Stimulated activated CD8-positive, alpha-beta memory T cell treated with anti-CD3 and anti-CD28 coated beads, Interleukin-7, amount 100 ng/mL, for 24 hours (primary cell): ENCODE results near the gene SERPINF2.
"Not testable (repeated sequence)": the region's sequence is repeated elsewhere in the genome, so short reads cannot be mapped to it uniquely, and the experiment has no call there.

Experiments used
- DNase-seq: peaks from one replicate; pipeline ENCODE4 v3.0.0-alpha.2; 2020; ENCODE audit warnings: low read depth

SERPINF2 gene

DNA sequence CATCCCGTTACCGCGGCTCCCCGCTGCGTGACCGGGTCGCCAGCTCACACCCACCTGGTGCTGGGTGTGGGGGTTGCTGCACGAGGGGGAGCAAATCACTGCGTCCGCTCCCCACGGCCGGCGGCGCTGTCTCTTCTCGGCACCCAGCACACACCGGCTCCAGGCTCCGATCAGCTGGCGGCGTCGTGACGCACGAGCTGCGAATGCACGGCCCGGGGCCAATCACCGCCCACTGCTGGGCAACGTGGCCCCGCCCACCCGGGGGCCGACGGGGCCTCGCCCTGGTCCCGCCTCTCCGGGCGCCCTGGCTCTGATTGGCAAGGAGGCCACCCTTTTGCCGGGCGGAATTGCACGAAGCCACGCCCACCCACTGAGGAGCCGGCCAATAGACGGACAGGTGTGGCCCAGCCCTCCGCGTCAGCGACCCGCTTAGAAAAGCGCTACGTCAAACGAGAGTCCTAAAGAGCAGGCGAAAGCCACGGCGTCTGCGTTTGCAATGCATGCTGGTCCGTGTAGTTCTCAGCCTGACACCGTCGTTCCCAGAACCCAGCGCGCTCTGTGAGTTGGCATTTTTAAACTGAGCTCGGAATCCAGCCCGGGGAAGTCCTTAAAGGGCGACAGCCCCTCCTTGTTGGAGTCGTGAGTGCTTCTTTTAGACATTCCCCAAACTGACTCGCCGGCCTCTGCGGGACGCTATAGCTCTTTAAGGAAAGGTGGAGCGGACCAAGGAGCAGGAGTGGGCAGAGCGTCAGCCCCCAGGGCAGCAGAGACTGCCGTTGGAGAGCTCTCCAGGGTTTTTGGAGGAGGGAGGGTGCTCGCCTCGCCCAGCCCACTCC, 26.4 kb upstream of the SERPINF2 start:
- peak; percentile 99 for DNase-seq

DNA sequence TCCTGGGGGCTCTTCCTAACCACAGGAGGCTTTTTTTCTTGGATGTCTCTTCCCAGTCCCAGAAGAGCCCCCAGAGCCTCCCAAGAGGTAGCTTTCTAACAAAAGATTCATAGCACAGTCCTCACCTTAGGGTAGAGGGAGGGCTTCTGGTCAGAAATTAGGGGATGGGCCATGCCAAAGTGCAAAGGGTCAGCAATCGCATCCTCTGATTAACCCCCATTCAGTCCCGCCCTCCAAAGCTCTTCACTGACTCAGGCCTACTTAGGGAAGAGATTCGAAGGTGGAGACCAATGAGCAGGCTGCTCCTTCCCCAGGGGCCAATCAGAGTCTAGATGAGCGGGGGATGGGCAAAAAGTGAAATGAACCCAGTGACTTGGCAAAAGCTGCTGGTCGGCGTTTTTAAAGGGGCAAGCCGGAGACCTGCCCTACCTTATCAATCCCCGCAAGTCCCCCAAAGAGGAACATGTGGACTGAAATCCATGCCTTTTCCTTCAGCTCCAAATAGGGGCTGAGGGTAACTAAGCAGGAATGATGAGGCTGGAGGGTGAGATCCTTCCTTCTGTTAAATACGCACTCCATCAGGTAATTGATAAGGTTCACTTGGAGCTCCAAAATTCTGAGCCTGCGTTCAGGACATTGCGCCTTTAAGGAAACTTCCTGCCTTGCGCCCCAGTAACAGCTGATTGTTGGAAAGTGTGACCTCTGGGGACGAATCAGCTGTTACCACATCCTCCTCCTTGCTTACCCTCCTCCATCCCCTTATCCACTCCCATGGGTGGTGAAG, 25.6 kb upstream of the SERPINF2 start:
- DNase-seq = peak; percentile 73

GRCh38 chr17:1718362-1719165, 24.1 kb upstream of the SERPINF2 start:
- no peak for DNase-seq

- DNase-seq = peak; percentile 38
Observed at GRCh38 chr17:1720856-1721386, 21.8 kb upstream of the SERPINF2 start.

DNA sequence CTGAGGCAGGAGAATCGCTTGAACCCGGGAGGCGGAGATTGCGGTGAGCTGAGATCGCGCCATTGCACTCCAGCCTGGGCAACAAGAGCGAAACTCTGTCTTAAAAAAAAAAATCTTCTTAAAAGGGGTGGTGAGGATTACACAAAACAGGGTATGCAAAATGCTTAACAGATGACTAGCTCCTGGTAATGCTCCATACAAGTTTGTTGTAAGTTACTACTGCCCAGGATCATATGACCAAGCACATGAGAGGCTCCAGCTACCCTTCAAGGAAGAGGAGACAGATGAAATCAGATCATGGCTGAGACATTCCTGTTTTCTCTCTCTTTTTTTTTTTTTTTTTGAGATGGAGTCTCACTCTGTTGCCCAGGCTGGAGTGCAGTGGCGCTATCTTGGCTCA, 20.6 kb upstream of the SERPINF2 start:
- not testable (repeated sequence) for DNase-seq

- peak; percentile 75 for DNase-seq
Observed at GRCh38 chr17:1724351-1724868, 18.3 kb upstream of the SERPINF2 start, which contains the start of gene WDR81. TSS of gene WDR81 (plus strand) at chr17:1724704. CDS start at chr17:1724960, 256 bp downstream.

DNA sequence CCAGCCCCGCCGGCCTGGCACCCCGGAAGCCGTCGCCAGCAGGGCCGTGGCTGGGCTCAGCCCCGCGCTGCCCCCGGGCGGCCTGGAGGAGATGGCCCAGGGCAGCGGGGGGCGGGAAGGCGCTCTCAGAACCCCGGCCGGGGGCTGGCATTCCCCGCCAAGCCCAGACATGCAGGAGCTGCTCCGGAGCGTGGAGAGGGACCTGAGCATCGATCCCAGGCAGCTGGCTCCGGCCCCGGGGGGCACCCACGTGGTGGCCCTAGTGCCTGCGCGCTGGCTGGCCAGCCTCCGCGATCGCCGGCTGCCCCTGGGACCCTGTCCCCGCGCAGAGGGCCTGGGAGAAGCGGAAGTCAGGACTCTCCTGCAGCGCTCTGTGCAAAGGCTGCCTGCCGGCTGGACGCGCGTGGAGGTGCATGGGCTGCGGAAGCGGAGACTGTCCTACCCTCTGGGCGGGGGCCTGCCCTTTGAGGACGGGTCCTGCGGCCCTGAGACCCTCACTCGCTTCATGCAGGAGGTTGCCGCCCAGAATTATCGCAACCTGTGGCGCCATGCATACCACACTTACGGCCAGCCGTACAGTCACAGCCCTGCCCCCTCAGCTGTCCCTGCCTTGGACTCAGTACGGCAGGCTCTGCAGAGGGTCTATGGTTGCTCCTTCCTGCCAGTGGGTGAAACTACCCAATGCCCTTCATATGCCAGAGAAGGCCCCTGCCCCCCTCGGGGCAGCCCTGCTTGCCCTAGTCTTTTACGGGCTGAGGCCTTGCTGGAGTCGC, 17.6 kb upstream of the SERPINF2 start:
- DNase-seq = no peak

DNA sequence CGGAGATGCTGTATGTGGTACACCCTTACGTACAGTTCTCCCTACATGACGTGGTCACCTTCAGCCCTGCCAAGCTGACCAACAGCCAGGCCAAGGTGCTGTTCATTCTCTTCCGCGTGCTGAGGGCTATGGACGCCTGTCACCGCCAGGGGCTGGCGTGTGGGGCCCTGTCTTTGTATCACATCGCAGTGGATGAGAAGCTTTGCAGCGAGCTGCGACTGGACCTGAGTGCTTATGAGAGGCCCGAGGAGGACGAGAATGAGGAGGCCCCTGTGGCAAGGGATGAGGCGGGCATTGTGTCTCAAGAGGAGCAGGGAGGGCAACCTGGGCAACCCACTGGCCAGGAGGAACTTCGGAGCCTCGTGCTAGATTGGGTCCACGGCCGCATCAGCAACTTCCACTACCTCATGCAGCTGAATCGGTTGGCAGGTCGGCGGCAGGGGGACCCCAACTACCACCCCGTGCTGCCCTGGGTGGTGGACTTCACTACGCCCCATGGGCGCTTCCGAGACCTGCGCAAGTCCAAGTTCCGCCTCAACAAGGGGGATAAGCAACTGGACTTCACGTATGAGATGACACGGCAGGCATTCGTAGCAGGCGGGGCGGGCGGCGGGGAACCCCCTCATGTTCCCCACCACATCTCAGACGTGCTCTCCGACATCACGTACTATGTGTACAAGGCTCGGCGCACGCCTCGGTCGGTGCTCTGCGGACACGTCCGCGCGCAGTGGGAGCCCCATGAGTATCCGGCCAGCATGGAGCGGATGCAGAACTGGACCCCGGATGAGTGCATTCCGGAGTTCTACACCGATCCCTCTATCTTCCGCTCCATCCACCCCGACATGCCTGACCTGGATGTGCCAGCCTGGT, 16.8 kb upstream of the SERPINF2 start:
- DNase-seq = no peak

DNA sequence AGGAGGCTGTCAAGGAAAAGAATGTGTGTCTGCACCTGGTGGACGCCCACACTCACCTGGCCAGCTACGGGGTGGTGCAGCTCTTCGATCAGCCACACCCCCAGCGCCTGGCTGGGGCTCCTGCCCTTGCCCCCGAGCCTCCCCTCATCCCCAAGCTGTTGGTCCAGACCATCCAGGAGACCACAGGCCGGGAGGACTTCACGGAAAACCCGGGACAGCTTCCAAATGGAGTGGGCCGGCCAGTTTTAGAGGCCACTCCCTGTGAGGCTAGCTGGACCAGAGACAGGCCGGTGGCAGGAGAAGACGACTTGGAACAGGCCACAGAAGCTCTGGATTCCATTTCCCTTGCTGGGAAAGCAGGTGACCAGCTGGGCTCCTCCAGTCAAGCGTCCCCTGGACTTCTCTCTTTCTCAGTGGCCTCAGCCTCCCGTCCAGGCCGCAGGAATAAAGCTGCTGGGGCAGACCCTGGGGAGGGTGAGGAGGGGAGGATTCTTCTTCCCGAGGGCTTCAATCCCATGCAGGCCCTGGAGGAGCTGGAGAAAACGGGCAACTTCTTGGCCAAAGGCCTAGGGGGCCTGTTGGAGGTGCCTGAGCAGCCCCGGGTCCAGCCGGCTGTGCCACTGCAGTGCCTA, 15.9 kb upstream of the SERPINF2 start:
- no peak for DNase-seq

GRCh38 chr17:1727258-1727789, 15.3 kb upstream of the SERPINF2 start:
- DNase-seq = no peak

DNA sequence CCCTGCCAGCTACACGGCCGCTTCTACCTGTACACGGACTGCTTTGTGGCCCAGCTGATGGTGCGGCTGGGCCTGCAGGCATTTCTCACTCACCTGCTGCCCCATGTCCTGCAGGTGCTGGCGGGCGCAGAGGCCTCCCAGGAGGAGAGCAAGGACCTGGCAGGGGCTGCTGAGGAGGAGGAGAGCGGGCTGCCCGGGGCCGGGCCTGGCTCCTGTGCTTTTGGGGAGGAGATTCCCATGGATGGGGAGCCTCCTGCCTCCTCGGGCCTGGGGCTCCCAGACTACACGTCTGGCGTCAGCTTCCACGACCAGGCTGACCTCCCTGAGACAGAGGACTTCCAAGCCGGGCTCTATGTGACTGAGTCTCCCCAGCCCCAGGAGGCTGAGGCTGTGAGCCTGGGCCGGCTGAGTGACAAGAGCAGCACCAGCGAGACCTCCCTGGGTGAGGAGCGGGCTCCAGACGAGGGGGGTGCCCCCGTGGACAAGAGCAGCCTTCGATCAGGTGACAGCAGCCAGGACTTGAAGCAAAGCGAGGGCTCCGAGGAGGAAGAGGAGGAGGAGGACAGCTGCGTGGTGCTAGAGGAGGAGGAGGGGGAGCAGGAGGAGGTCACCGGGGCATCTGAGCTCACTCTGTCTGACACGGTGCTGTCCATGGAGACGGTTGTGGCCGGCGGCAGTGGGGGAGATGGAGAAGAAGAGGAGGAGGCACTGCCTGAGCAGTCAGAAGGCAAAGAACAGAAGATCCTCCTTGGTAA, 14.6 kb upstream of the SERPINF2 start:
- DNase-seq = no peak

DNA sequence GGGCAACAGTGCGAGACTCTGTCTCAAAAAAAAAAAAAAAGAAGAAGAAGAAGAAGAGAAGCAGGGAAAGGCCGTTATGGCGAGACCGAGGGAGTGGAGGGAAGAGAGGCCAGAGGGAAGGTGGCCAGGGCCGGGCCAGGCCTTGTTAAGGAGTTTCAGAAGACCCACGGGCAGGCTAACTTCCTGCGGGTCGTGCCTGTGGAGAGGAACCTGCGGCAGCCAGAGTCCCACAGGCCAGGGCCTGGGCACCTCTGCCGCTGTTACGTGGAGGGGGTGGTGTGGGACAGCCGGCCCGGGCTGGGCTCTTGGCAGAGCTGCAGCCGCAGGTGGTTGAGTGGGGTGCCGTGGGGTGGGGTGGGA, 12.7 kb upstream of the SERPINF2 start:
- DNase-seq = no peak

DNA sequence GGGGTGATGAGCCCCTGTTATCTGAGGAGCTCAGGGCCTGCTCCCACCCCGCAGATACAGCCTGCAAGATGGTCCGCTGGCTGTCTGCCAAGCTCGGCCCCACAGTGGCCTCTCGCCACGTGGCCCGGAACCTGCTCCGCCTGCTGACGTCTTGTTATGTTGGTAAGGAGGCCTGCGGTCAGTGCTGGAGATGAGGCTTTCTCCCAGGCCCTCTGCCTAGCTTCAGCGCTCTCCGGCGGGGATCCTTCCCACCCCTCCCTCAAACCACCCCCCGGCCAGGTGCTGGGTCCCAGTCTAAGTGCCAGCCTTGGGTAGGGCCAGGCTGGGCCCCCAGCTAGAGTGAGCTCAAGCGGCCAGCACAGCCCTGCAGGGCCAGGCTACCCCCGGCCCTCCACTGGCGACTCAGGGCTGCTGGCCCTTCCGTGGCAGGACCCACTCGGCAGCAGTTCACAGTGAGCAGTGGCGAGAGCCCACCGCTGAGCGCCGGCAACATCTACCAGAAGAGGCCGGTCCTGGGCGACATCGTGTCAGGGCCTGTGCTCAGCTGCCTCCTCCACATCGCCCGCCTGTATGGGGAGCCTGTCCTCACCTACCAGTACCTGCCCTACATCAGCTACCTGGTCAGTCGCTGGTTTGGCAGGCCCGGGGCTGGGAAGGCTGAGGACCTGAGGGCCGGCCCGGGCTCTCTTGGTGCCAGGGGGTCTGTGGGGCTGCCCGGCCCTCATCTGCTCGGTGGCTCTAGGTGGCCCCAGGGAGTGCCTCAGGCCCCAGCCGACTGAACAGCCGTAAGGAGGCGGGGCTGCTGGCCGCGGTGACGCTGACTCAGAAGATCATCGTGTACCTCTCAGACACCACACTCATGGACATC, 12.1 kb upstream of the SERPINF2 start:
- no peak for DNase-seq

DNA sequence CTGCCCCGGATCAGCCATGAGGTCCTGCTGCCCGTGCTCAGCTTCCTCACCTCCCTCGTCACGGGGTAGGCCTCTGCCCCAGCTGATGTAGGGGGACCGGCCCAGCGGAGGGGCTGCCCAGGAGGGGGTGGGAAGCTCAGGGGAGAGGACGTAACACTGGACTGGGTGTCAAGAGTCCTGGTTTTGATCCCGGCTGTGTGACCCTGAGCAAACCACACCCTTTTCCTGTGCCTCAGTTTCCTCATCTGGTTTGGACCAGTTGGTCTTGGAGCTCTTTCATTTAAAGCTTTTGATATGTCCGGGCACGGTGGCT, 11.5 kb upstream of the SERPINF2 start:
- DNase-seq = no peak

- no peak for DNase-seq
Observed at GRCh38 chr17:1732241-1732832, 10.3 kb upstream of the SERPINF2 start.

GRCh38 chr17:1732833-1733321, 9.8 kb upstream of the SERPINF2 start:
- DNase-seq = no peak

DNA sequence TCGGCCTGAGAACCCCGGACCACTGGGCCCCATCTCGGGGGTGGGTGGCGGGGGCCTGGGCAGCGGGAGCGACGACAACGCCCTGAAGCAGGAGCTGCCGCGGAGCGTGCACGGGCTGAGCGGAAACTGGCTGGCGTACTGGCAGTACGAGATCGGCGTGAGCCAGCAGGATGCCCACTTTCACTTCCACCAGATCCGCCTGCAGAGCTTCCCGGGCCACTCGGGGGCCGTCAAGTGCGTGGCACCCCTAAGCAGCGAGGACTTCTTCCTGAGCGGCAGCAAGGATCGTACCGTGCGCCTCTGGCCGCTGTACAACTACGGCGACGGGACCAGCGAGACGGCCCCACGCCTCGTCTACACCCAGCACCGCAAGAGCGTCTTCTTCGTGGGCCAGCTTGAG, 8.9 kb upstream of the SERPINF2 start:
- DNase-seq = no peak
